ENCODE measurements around the gene SLC31A1.

DNA sequence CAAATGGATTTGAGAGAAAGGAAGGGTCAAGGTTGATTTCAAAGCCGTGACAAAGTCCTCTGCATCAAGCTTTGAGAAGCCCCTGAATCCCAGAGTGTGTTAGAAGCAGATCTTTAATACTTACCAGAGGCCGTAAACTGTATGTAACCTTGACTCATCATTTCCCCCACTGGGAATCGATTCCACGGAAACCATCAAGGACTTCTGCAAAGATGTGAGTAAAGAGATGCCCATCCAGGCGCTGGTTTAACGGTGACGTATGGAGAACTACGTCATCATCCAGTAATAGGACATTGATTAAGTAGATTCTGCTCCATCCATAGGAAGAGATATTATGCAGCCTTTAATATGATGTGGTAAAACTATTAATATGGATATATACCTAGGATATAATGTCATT lies 80.2 kb downstream of the SLC31A1 start:
- TF ChIP-seq POLR2AphosphoS5 (IDR thresholded peaks at IDR 0.05; ENCODE audit: low read depth) (no peak), JUNB (IDR thresholded peaks at IDR 0.05; ENCODE audit: unreplicated experiment) (no peak), EZH2phosphoT487 (IDR thresholded peaks at IDR 0.05; ENCODE audit: unreplicated experiment) (no peak), CREB1 (CRISPR knock-in tag; IDR thresholded peaks at IDR 0.05; ENCODE audit: low read depth) (no peak), NANOG (IDR thresholded peaks at IDR 0.05; ENCODE audit: borderline replicate concordance) (no peak), EZH2 (IDR thresholded peaks at IDR 0.05; ENCODE audit: low read depth, unreplicated experiment) (no peak)
- TF ChIP-seq, protein P1, sequence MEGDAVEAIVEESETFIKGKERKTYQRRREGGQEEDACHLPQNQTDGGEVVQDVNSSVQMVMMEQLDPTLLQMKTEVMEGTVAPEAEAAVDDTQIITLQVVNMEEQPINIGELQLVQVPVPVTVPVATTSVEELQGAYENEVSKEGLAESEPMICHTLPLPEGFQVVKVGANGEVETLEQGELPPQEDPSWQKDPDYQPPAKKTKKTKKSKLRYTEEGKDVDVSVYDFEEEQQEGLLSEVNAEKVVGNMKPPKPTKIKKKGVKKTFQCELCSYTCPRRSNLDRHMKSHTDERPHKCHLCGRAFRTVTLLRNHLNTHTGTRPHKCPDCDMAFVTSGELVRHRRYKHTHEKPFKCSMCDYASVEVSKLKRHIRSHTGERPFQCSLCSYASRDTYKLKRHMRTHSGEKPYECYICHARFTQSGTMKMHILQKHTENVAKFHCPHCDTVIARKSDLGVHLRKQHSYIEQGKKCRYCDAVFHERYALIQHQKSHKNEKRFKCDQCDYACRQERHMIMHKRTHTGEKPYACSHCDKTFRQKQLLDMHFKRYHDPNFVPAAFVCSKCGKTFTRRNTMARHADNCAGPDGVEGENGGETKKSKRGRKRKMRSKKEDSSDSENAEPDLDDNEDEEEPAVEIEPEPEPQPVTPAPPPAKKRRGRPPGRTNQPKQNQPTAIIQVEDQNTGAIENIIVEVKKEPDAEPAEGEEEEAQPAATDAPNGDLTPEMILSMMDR (conservative IDR thresholded peaks at IDR 0.05; ENCODE audit: low read depth in 2 of 2): no peak
- TF ChIP-seq, protein P2, sequence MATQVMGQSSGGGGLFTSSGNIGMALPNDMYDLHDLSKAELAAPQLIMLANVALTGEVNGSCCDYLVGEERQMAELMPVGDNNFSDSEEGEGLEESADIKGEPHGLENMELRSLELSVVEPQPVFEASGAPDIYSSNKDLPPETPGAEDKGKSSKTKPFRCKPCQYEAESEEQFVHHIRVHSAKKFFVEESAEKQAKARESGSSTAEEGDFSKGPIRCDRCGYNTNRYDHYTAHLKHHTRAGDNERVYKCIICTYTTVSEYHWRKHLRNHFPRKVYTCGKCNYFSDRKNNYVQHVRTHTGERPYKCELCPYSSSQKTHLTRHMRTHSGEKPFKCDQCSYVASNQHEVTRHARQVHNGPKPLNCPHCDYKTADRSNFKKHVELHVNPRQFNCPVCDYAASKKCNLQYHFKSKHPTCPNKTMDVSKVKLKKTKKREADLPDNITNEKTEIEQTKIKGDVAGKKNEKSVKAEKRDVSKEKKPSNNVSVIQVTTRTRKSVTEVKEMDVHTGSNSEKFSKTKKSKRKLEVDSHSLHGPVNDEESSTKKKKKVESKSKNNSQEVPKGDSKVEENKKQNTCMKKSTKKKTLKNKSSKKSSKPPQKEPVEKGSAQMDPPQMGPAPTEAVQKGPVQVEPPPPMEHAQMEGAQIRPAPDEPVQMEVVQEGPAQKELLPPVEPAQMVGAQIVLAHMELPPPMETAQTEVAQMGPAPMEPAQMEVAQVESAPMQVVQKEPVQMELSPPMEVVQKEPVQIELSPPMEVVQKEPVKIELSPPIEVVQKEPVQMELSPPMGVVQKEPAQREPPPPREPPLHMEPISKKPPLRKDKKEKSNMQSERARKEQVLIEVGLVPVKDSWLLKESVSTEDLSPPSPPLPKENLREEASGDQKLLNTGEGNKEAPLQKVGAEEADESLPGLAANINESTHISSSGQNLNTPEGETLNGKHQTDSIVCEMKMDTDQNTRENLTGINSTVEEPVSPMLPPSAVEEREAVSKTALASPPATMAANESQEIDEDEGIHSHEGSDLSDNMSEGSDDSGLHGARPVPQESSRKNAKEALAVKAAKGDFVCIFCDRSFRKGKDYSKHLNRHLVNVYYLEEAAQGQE (IDR thresholded peaks at IDR 0.05; ENCODE audit: unreplicated experiment): no peak
- TF ChIP-seq, protein P3, sequence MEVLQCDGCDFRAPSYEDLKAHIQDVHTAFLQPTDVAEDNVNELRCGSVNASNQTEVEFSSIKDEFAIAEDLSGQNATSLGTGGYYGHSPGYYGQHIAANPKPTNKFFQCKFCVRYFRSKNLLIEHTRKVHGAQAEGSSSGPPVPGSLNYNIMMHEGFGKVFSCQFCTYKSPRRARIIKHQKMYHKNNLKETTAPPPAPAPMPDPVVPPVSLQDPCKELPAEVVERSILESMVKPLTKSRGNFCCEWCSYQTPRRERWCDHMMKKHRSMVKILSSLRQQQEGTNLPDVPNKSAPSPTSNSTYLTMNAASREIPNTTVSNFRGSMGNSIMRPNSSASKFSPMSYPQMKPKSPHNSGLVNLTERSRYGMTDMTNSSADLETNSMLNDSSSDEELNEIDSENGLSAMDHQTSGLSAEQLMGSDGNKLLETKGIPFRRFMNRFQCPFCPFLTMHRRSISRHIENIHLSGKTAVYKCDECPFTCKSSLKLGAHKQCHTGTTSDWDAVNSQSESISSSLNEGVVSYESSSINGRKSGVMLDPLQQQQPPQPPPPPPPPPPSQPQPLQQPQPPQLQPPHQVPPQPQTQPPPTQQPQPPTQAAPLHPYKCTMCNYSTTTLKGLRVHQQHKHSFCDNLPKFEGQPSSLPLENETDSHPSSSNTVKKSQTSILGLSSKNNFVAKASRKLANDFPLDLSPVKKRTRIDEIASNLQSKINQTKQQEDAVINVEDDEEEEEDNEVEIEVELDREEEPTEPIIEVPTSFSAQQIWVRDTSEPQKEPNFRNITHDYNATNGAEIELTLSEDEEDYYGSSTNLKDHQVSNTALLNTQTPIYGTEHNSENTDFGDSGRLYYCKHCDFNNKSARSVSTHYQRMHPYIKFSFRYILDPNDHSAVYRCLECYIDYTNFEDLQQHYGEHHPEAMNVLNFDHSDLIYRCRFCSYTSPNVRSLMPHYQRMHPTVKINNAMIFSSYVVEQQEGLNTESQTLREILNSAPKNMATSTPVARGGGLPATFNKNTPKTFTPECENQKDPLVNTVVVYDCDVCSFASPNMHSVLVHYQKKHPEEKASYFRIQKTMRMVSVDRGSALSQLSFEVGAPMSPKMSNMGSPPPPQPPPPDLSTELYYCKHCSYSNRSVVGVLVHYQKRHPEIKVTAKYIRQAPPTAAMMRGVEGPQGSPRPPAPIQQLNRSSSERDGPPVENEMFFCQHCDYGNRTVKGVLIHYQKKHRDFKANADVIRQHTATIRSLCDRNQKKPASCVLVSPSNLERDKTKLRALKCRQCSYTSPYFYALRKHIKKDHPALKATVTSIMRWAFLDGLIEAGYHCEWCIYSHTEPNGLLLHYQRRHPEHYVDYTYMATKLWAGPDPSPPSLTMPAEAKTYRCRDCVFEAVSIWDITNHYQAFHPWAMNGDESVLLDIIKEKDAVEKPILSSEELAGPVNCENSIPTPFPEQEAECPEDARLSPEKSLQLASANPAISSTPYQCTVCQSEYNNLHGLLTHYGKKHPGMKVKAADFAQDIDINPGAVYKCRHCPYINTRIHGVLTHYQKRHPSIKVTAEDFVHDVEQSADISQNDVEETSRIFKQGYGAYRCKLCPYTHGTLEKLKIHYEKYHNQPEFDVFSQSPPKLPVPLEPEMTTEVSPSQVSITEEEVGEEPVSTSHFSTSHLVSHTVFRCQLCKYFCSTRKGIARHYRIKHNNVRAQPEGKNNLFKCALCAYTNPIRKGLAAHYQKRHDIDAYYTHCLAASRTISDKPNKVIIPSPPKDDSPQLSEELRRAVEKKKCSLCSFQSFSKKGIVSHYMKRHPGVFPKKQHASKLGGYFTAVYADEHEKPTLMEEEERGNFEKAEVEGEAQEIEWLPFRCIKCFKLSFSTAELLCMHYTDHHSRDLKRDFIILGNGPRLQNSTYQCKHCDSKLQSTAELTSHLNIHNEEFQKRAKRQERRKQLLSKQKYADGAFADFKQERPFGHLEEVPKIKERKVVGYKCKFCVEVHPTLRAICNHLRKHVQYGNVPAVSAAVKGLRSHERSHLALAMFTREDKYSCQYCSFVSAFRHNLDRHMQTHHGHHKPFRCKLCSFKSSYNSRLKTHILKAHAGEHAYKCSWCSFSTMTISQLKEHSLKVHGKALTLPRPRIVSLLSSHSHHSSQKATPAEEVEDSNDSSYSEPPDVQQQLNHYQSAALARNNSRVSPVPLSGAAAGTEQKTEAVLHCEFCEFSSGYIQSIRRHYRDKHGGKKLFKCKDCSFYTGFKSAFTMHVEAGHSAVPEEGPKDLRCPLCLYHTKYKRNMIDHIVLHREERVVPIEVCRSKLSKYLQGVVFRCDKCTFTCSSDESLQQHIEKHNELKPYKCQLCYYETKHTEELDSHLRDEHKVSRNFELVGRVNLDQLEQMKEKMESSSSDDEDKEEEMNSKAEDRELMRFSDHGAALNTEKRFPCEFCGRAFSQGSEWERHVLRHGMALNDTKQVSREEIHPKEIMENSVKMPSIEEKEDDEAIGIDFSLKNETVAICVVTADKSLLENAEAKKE (CRISPR knock-in tag; IDR thresholded peaks at IDR 0.05): no peak
- TF ChIP-seq, protein P4, sequence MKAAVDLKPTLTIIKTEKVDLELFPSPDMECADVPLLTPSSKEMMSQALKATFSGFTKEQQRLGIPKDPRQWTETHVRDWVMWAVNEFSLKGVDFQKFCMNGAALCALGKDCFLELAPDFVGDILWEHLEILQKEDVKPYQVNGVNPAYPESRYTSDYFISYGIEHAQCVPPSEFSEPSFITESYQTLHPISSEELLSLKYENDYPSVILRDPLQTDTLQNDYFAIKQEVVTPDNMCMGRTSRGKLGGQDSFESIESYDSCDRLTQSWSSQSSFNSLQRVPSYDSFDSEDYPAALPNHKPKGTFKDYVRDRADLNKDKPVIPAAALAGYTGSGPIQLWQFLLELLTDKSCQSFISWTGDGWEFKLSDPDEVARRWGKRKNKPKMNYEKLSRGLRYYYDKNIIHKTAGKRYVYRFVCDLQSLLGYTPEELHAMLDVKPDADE (IDR thresholded peaks at IDR 0.05): no peak

Measured in GM23338 (cell line).